Glomerular visceral epithelial cell (primary cell): Measurements from ENCODE around the gene OVOL2.
"Not testable (repeated sequence)": the region's sequence is repeated elsewhere in the genome, so short reads cannot be mapped to it uniquely, and the experiment has no call there.

Source experiments
- DNase-seq: peaks from one replicate; pipeline ENCODE4 v3.0.0-alpha.2; 2016; ENCODE audit errors: extremely low spot score

OVOL2 gene

DNA sequence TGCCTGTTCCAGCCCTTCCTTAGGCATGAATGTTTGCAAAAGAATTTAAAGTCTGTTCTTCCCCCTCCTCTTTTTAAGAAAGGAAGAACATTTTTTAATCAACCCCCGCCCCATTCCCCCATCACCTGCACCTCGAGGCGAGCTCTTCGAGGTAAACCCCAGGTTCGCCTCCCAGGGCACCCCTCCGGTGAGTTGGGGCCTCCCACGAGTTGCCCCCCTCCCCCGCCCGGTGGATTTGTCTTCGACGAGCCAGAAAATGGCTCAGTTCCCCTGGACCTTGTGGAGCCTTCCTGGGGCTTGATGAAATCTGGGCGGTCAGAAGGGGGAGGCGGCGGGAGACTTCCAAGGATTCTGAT lies 256 bp upstream of the OVOL2 start:
- no peak for DNase-seq

DNA sequence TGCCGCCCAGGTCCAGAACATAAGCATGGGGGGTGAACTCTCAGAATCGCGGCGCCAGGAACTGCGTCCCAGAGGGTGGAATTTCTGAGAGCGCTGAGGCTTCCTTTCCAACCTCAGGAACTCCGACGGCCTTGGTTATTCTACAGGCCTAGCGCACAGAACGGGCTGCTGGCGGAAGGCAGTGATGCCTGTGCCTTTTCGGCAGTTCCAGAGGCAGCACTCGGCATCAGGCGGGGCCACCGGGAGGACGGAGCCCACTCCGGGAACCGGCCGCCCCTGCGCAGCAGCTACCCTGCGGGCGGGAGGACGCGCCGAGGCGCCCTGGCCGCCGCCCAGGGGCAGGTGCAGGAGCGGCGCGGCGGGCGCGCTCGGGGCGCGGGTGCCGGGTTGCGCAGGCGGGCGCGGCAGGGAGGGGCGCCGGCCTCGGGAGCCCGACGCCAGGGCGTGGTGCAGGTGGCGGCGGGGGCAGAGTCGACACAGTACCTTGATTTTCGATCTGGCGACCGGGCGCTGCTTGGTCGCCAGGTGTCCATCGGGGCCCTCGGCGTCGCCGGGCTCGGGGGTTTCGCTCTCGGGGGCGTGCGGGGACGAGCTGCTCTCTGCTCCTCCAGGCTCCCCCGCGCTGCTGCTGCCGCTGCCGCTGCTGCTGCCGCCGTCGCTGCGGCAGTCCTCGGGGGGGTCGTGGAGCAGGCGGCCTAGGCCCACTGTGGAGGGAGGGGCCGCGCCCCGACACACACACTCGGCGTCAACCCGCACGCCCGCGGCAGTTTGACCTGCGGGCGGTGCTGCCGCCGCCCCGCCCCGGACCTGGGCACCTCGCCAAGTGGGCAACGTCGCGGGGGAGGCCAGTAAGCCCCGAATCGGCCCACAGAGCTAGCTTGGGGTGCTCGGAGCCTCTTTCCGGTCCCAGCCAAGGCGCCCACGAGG lies 1.3 kb downstream of the OVOL2 start:
- no peak for DNase-seq

DNA sequence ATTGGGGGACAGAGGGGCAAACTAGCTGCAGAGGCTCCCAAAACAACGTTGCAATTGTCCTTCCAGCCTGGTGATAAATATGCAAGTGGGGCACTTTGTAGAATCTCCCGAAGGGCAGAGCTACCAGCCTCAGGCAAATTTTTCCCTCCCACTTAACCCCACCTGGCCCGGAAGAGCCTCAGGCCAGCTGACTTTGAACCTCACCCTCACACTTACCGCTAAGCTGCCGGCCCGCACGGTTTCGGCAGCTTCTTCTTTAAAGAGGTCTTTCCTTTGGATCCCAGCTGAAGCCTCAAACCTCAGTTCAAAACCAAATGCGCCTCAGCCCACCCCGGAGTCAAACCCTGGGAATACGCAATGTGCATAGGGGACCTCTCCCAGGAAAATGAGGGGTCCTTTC lies 2.5 kb downstream of the OVOL2 start:
- no peak for DNase-seq

DNA sequence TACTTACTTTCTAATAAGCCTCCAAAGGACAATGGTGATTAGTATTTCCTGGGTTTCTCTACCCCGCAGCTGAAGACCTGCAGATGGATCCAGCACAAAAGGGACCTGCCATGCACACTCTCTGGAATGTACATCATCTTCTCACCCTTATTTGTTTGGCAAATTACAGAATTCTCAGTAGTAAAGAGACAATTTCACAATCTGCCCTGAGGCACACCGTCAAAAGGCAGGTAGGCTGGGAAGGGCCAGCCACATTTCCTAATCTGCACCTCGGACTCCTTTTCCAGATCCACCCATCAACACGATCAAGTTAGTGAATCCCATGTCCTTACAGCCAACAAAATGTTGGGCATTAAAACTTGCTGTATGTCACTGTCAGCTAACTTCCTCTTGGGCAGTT lies 4.9 kb downstream of the OVOL2 start:
- DNase-seq = no peak

DNA sequence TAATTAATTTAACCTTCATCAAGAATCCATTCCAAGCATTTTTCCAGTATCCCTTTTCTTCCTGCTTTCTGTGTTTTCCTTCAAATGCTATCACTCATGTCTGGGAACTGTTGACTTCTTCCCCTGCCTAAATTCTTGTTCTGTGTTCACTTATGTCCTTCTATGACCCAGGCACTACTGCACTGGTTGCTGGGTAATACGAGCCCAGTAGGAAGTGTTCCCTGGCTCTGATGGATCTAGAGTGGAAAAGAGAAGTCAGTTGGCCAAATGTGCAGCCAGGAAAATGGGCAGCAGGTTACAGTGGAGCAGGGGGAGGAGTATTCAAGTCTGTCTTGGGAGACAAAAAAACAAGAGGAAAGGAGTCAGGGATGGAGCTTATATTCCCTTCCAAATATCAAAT lies 7.1 kb downstream of the OVOL2 start:
- no peak for DNase-seq

DNA sequence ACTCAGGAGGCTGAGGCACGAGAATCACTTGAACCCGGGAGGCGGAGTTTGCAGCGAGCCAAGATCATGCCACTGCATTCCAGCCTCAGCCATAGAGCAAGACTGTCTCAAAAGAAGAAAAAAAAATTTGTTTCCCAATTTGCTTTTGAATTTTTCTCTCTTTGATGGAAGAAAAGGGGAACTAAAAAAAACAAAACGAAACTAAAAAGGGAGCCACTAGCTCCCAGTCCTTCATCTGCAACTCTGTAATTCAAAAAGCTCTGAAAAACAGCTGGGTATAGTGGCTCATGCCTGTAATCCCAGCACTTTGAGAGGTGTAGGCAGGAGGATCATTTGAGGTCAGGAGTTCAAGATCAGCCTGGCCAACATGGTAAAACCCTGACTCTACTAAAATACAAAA lies 9.5 kb downstream of the OVOL2 start:
- DNase-seq = no peak

DNA sequence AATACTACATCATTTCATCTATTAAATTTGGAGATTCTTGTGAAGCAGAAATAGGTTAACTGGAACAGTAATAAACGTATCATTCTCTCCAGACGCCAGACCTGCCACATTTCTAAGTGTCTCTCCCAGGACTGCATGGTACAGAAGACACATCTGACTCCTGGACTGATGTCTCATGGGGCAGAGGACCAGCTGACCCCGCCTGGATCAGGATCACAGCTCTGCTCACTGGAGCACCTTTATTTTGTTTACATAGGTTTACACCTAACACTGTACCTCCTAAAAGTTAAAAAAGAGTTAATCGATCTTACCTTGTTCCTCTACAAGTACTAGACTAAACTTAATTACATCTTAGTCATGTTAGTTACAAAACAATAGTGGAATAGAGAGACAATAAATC lies 11.2 kb downstream of the OVOL2 start:
- no peak for DNase-seq

DNA sequence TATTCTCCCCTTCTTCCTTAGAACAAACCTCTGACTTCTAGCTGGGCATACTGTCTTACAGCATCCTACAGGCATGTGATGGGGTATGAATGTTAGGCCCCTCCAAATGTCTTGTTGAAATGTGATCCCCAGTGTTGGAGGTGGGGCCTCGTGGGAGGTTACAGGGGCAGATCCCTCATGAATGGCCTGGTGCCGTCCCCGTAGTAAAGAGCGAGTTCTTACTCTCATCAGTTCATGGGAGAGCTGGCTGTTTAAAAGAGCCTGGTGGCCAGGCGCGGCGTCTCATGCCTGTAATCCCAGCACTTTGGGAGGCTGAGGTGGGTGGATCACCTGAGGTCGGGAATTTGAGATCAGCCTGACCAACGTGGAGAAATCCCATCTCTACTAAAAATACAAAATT lies 15.5 kb downstream of the OVOL2 start:
- no peak for DNase-seq

DNA sequence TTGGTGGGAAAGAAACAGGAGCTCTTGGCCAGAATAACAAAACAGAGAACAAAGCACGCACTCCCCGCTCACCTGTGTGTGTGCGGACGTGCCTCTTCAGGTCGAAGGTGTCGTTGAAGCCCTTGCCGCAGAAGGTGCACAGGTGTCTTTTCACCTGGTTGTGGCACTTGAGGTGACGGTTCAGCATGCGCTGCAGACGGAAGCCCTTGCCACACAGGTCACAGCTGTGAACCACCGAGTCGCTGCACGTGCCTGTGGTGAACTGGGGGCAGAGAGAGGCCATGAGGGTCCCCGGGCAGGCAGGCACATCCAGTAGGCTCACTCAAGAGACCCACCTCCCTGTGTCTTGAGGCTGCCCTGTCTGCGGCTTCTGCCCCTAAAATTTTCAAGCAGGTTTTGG lies 16.3 kb downstream of the OVOL2 start:
- DNase-seq = no peak

DNA sequence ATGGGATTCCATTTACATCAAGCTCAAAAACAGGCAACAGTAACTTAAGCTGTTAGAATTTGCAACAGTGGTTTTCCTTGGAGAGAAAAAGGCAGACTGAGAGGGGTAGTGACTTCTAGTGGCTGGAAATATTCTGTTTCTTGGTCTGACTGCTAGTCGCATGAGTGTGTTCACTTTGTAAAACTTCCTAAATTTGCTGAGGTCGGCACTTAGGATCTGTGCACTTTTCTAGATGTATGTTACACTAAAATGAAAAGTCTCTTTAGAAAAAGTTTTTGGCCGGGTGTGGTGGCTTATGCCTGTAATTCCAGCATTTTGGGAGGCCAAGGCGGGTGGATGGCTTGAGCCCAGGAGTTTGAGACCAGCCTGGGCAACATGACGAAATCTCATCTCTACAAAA lies 18.7 kb downstream of the OVOL2 start:
- no peak for DNase-seq

DNA sequence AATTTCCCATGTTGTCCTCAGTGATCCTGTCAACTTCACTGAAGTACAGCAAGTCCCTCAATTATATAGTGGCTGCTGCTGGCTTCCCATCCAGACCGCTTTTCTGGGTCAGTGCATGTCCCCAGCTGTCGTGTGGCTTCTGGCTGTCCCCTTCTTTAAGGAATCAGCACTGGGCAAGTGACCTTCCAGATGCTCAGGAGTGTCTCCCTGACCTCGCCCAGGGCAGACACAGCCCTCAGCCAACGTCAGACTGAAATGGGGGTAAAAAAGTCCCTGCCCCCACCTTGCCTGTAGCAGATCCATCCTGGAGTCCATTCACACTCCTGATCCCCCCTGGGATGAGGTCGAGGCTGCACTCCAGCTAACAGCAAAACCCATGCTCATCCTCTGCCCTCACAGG lies 23.7 kb downstream of the OVOL2 start:
- DNase-seq = no peak

DNA sequence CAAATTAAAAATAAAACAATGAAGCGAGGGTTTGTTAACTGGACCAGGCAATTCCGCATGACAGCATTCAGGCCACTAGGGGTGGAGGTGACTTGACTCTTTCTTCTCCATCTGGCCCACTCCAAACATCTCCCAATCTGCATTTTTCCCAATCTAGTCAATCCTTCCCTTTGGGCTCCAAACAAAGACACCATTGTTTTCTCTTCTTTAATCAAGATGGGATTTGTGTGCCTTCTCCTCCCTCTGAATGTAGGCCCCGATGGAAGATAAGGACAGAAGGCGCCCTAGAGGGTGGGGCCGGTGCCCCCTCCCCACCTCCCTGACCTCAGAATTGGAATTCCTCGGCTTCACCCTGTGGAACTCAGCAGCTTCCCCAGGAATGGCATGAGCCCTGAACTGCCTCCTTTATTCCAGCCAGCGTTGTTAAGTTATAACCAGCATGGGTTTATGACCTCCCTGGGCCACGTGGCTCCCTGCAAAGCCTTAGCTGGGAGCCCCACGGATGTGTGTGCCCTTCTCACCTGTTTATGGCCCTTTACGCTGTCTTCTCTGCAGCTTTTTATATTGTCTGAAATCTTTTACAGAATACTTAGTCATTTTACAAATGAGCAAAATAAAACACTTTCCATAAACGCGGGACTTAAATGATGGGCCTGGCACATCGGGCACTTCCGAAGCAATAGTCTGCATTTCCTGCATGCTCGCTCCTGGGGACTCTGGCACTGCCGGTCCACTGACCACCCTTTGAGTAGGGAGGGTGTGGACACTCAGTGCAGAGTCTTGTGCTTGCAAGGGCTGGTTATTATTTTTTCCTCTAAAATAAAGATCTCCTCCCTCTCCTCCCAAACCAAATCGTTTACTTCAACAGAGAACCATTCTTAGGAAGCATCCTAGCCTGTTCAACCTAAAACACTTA lies 24.5 kb downstream of the OVOL2 start:
- no peak for DNase-seq

DNA sequence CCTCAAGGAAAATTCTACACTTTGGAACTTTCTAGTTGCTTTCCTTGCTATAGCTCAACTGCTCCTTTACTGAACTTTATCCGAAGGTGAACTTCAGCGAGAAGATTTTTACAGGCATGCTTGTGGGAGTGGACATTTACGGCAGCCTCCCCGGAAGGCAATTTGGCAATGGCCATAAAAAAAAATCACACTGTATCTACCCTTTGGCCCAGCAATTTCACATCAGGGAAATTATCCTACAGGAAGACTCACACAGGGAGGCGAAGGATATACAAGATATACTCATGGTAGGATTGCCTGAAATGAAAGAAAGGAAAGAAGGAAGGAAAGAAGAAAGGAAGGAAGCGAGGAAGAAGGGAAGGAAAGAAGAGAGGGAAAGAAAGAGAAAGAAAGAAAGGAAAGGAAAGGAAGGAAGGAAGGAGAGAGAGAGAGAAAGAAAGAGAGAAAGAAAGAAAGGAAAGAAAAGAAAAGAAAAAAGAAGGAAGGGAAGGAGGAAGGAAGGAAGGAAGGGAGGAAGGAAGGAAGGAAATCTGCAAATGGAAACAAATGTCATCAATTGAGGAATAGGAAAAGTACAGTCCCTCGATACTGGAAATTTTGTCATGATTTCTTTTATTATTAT lies 25.7 kb downstream of the OVOL2 start:
- DNase-seq = no peak

DNA sequence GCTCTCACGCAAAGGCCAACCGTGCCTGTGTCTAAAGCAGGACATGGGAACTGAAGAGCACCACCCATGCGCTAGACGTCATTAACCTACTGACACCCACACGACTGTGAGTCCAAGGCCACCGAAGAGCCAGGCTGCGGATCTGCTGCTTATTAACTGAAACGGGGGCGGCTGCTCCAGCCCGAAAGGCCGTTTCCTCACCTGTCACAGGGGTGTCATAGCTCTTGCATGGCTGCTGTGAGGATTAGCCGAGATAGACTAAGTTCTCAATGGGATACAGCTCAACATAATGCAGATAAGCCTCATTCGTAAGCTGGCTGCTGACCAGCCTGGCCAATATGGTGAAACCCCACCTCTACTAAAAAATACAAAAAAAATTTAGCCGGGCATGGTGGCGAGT lies 26.7 kb downstream of the OVOL2 start:
- no peak for DNase-seq

DNA sequence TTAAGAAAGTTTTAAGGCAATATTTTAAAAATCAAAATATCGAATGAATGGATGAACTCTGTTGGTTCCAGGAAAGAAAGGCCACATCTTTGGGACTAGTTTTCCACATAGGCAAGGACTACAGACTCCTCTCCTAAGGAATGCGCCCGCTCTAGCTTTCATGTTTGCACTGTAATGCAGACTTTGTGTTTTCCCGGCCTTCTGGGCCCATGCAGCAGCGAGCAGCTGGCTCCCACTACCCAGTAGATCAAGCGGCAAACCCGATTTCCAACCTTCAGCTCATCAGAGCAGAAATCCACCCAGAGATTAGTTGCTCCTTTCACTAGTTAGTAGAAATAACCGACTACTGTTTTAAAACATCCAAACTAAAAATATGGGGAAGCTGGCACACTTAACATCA lies 27.7 kb downstream of the OVOL2 start:
- no peak for DNase-seq

DNA sequence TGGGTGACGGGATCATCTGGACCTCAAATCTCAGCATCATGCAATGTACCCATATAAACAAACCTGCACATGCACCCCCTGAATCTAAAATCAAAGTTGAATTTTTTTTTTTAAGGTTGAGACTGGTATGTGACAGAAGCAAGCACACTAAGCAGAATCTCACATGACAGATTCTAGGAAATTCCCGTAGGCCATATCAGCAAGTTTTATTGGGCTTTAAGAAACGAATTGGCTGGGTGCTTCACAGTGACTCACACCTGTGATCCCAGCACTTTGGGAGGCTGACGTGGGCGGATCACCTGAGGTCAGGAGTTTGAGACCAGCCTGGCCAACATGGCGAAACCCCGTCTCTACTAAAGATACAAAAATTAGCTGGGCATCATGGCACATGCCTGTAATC lies 30.7 kb downstream of the OVOL2 start:
- not testable (repeated sequence) for DNase-seq

DNA sequence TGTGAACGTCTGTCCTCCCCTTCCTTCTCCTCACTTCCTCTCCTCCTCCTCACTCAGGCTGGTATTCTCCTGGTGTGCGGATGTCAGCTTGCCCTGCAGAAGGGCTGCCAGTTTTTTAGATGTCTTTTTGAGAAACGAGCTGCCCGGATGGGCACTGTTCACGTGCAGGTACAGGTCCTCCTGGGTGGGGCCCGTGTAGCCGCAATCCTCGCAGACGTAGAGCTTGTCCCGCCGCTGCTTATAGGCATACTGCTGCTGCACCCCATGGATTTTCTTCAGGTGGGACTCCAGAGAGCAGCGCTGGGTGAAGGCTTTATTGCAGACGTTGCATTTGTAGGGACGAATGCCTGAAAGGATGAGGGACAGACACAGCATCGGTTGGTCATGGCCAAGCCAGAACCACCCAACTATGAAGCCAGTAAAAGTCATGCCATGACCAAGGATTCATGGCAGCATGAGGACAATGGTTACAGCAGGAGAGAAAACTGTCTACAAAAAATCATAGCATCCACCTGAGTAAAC lies 33.0 kb downstream of the OVOL2 start:
- DNase-seq = no peak

DNA sequence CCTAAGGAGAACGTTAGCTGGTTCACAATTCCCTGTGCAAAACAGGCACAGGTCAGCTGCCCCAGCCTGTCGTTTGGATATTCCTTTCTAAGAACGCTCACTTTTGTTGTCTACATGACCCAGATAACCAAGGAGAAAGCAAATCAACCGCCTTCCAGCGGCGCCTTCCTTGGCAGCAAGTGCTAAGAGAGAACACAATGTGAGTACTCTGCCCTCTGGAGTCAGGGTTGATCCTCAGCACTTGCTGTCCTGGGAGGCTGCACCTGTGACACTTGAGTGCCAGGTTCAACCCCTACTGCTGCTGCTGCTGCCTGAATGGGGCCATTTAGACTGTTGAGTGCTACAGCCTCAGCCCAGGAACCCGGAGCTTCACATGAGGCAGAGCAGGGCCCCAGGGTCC lies 36.8 kb downstream of the OVOL2 start:
- no peak for DNase-seq

DNA sequence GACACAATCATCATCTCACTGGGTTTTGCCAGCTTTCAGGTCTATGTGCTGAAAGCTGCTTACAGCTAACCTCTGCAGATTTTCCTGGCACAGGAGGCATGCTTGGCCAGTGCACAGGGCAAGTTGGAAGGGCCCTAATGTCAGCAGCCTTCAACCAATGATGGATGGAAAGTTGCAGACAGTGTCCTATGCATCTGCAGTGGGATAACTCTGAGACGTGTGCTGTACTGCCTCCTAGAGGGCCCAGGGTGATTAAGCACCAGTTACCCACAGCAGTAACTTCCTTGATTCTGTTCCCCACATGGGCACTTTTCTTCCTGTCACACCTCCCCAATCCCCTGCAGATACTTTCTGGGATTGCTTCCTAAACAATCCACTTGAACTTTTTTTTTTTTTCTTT lies 38.6 kb downstream of the OVOL2 start:
- DNase-seq = no peak

DNA sequence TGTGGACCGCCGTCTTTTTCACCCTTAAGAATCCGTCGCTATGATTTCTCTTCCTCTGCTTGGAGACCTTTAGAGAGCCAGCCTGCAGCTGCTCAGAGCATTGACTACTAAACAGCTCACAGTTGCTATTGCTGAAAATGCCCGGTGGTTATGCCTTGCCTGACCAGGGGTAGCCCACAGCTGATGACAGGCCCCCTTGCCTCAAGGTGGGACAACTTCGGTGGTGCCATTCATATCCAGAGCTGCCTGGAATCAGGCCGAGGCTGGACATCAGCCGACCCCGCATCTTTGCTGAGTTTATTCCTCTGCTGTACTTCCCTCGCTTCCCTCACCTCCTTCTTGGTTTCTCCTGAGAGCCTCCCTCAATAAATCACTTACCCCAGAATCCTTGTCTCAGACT lies 39.6 kb downstream of the OVOL2 start:
- no peak for DNase-seq

DNA sequence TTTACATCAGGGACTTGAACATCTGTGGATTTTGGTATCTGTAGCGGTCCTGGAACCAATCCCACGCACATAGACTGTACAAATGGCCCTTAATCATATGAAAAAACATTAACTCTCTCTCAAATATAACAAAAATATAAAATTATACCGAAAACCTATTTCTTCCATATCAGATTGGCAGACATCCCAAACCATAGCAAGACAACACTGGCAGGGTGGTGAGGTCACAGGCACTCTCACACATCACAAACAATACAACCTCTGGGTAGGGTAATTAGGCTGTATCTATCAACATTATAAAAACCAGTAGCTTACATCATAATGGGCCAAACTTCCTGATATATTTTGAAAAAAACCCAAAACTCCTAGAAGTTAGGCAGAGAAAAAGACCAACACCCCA lies 40.9 kb downstream of the OVOL2 start:
- DNase-seq = no peak

DNA sequence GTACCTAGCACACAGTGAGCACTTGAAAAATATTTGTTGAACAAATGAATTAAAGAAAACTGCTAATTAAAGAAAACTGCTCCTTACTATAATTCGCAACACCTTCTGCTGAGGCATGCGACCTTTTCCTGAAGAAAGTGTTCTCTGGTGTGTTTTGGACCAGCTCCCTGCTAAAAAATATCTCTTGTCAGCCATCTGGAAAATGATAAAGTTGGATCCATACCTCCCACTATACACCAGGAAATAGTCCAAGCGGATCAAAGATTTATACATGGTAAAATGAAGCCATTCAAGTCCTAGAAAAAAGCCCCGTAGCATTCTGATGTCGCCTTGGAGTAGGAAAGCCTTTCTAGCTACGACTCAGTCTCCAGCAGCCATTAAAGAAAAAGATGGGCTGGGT lies 43.3 kb downstream of the OVOL2 start:
- no peak for DNase-seq
